ENCODE data around the gene ARHGEF18.

ARHGEF18 gene

DNA sequence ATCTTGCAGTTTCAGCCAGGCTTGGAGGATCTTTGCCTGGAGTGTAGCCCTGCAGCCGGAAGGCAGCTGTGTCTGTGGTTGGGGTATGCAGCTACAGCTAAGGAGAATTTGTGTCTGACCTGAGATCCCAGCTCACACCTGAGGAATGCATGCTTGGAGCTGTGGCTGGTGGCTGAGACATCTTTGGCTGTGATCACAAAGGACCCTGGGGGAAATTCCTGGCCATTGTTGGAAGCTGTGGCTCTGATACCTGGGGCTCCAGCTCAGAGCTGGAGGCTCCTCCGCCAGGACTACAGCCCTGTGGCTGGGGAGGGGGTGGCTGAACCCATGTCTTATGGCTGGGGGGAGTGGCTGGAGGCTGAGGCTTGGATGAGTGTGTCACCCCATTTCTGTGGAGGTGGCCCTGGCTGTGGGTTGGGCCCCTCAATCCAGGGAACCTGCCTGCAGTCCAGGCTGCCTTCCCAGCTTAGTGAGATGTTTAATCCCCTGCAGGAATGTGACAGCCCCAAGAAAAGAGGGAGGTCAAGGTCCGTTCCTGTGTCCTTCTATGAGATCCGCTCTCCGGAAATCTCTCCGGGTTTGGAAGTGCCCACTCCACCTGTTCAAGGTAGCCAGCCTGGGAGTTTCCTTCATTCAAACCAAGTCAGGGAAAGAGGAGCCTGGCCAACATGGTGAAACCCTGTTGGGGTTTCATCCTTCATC, 27.6 kb downstream of the ARHGEF18 start:
- no peak overlapping the region for H3K4me3 ChIP-seq (ENCODE audit: low read length)
- DNase-seq (ENCODE audit: low read depth, low spot score) = no peak

DNA sequence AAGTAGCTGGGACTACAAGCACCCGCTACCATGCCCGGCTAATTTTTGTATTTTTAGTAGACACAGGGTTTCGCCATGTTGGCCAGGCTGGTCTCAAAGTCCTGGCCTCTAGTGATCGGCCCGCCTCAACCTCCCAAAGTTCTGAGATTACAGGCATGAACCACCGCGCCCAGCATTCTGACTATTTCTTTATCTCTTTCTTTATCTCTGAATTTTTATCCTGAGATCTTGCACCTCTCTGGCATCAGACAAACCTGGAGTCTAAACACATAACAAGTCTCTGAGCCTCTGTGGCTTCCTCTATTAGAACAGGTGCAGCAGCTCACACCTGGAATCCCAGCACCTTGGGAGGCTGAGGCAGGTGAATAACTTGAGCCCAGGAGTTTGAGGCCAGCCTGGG, 28.5 kb downstream of the ARHGEF18 start:
- no peak for DNase-seq (ENCODE audit: low read depth, low spot score)
- no peak overlapping the region for H3K4me3 ChIP-seq (ENCODE audit: low read length)

DNA sequence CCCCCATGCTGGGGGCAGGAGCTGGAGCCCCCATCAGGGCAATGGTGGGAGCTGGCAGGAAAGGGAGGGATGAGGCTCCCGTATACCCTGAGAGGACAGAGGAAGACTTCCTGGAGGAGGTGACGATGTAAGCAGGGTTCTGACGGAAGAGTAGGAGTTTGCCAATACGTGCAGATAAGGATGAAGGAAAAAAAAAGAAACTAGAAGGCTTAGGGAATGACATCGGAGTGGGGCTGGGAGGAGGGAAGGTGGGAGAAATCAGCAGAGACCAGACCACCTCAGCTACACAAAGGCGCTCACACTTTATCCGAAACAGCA, 32.3 kb downstream of the ARHGEF18 start:
- no peak overlapping the region for H3K4me3 ChIP-seq (ENCODE audit: low read length)
- no peak for DNase-seq (ENCODE audit: low read depth, low spot score)

DNA sequence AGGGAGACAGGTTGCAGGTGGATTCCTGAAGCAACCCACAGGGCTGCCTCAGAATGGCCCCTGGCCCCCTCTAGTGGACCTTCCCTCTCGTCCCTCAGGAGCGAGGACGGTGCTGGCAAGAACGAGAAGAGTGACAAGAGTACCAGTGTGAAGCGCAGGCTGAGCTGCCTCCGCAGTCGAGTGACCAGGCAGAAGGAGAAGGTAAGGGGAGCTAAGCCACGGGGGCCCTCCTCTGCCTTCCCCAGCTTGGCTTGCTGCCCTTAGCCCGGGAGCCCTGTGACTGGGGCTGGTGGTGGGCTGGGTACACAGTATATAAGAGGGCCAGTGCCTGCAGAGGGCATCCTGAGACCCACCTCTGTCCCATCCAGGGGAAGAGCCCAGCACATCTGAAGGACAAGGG, 34.0 kb downstream of the ARHGEF18 start:
- no peak overlapping the region for H3K4me3 ChIP-seq (ENCODE audit: low read length)
- no peak for DNase-seq (ENCODE audit: low read depth, low spot score)

DNA sequence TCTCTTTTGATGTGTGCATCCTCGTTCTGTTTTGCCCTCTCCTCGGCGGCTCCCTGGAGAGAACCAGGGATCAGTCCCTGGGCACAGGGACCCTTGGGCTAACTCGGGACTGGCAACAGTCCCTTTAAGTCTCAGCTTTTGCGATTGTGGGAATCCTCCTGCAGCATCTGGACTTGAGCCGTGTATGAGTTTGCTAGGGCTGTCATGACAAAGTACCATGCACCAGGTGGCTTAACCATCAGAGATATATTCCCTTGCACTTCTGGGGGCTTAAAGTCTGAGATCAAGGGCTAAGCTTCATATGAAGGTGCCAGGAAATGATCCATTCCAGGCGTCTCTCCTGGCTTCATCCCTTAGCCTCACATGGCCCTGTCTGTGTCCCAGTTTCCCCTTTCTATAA, 34.5 kb downstream of the ARHGEF18 start:
- H3K4me3 ChIP-seq (ENCODE audit: low read length) = no peak overlapping the region
- DNase-seq (ENCODE audit: low read depth, low spot score) = no peak

DNA sequence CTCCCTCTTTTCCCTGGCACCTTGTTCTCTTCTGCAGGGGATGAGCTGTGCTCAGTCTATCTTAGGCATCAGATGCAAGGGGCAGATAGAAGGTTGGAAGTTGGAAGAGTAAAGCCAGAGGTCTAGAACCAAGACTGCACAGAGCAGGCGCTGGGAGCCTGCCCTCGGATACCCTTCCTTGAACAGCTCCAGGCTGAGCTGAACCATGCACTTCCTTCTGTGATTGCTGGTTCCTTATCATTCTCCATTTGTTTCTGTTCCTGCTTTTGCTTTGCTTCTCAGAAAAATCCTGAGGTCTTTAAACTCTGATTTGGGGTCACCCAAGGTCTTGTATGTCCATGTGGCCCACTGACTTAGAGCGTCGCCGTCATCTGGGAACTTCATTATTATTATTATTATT, 36.3 kb downstream of the ARHGEF18 start:
- DNase-seq (ENCODE audit: low read depth, low spot score) = no peak
- no peak overlapping the region for H3K4me3 ChIP-seq (ENCODE audit: low read length)

DNA sequence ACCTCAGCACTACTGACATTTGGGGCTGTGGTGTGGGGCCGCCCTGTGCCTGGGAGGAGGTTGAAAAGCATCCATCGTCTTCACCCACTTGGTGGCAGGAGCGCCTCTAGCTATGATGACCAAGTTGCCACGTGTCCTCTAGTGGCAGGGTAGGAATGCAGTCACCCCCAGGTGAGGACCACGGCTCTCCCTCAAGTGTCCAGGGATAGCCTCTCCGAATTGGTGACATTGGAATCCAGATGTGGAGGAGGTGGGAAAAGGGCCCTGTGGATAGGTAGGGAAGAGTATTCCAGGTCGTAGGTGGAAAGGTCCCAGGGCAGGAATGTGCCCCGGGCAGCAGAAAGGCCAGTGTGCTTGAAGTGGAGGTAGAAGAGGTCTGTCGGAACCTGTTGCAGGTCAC, 37.6 kb downstream of the ARHGEF18 start:
- no peak for DNase-seq (ENCODE audit: low read depth, low spot score)

DNA sequence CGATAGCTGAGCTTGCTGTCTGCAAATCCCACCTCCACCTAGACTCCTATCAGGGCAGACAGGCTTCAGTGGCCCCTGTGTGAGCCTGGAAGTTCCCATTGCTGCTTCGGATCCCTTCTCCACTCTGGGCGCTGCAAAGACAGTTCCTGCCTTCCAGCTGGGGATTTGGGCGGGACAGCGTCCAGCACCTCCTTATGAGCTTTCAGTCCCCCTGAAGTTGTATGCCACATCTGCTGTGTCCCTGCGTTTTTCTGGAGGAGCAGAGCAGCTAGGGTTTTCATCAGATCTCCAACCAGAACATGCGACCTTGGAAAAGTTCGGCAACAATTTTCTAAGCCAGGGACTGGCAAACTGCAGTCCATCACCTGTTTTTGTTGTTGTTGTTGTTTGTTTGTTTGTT, 38.0 kb downstream of the ARHGEF18 start:
- DNase-seq (ENCODE audit: low read depth, low spot score) = no peak
- H3K4me3 ChIP-seq (ENCODE audit: low read length) = no peak overlapping the region

More for the DNA sequence above, 37.6 kb downstream of the ARHGEF18 start:
- H3K4me3 ChIP-seq (ENCODE audit: low read length) = no peak overlapping the region

DNA sequence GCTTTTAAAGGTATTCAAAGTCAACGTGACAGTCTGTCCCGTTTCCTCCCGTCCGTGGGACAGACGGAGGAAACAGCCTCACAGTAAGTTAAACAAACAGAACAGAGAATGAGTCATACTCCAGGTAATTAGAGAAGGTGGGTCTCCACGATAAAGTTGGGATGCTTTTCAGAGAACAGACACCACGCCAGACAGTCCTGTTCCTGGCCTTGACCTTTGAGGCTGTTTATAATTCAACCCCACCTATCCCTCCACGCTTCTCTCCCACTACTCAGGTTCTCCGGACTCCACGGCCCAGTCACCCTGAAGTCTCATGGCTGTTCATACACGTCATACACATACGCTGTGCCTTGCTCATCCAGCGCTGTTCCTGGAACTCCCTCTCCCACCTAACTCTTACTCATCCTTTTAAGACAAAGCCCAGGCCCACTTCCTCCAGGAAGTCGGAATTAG, 42.5 kb downstream of the ARHGEF18 start:
- DNase-seq (ENCODE audit: low read depth, low spot score) = no peak
- H3K4me3 ChIP-seq (ENCODE audit: low read length) = no peak overlapping the region

DNA sequence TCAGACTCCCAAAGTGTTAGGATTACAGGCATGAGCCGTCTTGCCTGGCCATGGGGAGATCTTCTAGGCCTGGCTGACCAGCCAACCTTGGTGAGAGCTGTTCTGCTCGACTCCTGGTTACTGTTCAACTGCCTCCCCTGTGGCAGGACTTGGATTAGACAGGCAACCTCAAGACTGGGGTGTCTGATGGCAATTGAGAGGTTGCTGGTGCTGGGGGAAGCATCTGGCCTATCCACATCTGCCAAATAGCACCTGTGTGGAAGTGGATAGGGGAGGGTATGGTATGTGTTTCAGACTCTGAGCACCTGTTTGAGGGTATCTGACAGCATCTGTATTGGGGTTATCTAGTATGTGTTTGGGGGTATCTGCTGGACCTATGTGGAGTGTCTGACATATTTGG, 44.7 kb downstream of the ARHGEF18 start:
- H3K4me3 ChIP-seq (ENCODE audit: low read length) = no peak overlapping the region
- no peak for DNase-seq (ENCODE audit: low read depth, low spot score)

DNA sequence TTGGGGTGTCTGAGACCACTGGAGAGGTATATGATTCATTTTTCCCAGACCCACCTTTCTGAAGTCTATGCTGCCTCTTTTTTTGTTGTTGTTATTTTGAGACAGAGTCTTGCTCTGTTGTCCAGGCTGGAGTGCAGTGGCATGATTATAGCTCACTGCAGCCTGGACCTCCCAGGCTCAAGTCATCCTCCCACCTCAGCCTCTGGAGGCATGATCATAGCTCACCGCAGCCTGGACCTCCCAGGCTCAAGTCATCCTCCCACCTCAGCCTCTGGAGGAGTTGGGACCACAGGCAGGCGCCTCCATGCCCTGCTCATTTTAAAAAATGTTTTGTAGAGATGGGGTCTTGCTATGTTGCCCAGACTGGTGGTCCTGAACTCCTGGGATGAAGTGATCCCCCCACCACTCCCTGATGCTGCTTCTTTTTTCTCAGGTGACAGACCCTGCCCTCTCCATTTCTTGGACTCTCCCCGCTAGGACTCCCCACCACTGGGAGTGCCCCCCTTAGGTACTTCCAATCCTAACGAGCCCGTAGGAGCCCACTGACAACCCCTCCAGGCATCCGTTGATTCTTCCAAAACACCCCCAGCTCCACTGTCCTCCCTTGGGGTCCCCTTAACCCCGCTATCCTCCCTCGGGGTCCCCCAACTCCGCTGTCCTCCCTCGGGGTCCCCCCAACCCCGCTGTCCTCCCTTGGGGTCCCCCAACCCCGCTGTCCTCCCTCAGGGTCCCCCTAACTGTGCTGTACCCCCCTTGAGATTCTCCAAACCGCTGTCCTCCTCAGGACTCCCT, 45.4 kb downstream of the ARHGEF18 start:
- peak overlapping the region; percentile 82 for H3K4me3 ChIP-seq (ENCODE audit: low read length)
- no peak for DNase-seq (ENCODE audit: low read depth, low spot score)

DNA sequence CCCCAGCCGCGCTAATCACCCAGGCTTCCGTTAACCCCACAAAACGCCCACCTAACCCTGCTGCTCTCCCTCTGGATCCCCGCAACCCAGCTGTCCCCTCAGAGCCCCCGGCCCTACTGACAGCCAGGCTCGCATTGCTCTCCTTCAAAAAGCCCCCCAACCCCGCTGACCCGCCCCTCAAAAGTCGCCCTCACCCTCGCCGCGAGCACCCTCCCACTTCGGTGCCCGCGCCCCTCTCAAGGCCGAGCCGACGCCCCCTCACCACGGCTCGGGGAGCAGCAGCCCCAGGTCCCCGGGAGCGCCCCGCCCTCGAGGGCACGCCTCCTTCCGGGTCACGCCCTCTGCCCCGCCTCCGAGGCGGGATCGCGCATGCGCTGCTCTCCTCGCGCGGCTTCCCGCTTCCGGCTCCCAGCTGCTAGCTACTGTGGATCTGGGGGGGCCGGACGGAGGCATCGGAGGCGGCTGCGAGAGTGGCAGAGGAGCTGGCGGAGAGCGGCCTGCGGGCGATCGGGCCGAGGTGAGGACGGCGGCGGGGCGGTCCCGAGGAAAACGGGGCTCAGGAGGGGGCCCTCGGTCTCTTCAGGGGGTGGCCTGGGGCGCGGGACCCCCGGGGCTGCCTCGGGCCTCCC, 46.1 kb downstream of the ARHGEF18 start:
- peak; percentile 82 for DNase-seq (ENCODE audit: low read depth, low spot score)
- H3K4me3 ChIP-seq (ENCODE audit: low read length) = peak overlapping the region; percentile 82

DNA sequence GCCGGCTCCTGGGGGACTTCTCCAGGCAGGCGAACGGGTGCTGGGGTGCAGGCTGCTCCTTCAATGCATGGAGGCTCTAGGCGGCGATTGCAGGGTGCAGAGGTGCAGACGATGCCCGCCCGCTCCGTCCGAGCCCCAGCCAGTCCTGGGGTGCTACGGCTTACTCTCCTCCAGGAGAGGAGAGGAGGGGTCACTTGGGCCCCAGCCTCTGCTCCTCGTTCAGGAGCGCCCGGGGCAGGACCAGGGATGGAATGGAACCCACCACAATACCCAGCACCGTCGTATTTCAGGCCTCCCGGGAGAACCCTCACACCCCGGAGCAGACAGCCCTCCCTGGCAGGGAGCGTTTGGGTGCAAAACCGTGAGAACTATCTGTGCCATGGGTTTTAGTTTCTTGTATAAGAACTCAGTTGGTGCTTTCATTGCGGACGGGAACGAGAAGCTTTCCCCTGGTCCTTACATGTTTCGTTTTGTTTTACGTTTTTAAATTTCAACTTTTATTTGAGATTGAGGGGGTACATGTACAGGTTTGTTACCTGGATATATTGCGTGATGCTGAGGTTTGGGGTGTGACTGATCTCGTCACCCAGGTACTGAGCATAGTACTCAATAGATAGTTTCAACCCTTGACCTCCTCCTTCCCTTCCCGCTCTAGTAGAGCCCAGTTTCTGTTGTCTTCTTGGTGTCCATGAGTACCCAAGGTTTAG, 46.8 kb downstream of the ARHGEF18 start:
- no peak for DNase-seq (ENCODE audit: low read depth, low spot score)
- peak overlapping the region; percentile 82 for H3K4me3 ChIP-seq (ENCODE audit: low read length)

DNA sequence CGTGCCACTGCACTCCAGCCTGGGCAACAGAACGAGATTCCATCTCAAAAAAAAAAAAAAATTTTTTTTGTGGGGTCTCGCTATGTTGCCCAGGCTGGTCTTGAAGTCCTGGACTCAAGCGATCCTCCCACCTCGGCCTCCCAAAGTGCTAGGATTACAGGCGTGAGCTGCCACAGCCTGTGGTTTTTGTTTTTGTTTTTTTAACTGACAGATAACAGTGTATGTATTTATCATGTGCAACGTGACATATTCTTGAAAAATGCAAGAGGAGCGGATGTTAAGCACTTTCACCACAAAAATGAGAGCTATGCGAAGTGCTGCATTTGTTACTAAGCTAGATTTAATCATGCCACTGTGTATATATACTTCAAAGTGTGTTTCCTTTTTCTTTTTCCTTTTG, 49.0 kb downstream of the ARHGEF18 start:
- DNase-seq (ENCODE audit: low read depth, low spot score) = no peak
- H3K4me3 ChIP-seq (ENCODE audit: low read length) = no peak overlapping the region
